Endothelial cell of umbilical vein (primary cell): Measurements from ENCODE around the gene TRIM52. TPM values are rescaled to one million over a fixed set of nuclear protein-coding genes. Genes with fewer than 3 reads are reported as not detected.
A peak's percentile ranks its signal among the peaks of the same experiment; 100 is the strongest.

Experiments
- BruUV-seq: library from RNA; stranded (reverse); fragments of 400-500 nt; replicated peaks from 2 replicates; lab custom pipeline; 2021; lab: Mats Ljungman, UMichigan
- CTCF ChIA-PET: fragments of 300-600, 350-600 bp; sonication (Branson Sonifier 250); formaldehyde crosslinking; loops from one replicate; lab custom pipeline; 2021; ENCODE audit warnings: antibody characterized with exemption, inconsistent platforms; lab: Charles Lee
- POLR2A ChIA-PET: fragments of 300-600, 350-600 bp; sonication (Branson Sonifier 250); formaldehyde crosslinking; loops from one replicate; lab custom pipeline; 2021; ENCODE audit warnings: antibody characterized with exemption, inconsistent platforms; lab: Charles Lee
- DNase-seq: peaks from one replicate; pipeline ENCODE4 v3.0.0-alpha.2; 2011; ENCODE audit warnings: low read depth, low spot score
- FAIRE-seq: peaks from 2 replicates; lab custom pipeline; 2011; peaks lifted over from hg19 to GRCh38; lab: Jason Lieb, UNC
- H2AFZ ChIP-seq: 2 replicates; pipeline ENCODE4 v1.6.0; 2012; ENCODE audit warnings: low read depth, low read length, control low read depth, inconsistent platforms
- H3K27ac ChIP-seq: 2 replicates; pipeline ENCODE4 v1.5.1; 2011; ENCODE audit warnings: low read depth, mild to moderate bottlenecking, control low read depth, low read length, moderate library complexity; ENCODE audit not compliant: insufficient read depth
- H3K27me3 ChIP-seq, 2 experiments: 2 replicates each; pipeline versions ENCODE4 v1.6.0 to v1.6.1; 2011; ENCODE audit warnings: low read length in 2 of 2, mixed read lengths in 1 of 2; ENCODE audit not compliant: control insufficient read depth in 2 of 2, insufficient read depth in 2 of 2
- H3K36me3 ChIP-seq, 2 experiments: 2 replicates in 1 of 2; 3 replicates in 1 of 2; pipeline ENCODE4 v1.5.1; 2011; ENCODE audit warnings: low read length in 2 of 2, mild to moderate bottlenecking in 1 of 2, moderate library complexity in 1 of 2; ENCODE audit not compliant: control insufficient read depth in 2 of 2, insufficient read depth in 2 of 2; ENCODE audit errors: extremely low read depth in 1 of 2
- H3K4me1 ChIP-seq: 3 replicates; pipeline ENCODE4 v1.5.1; 2011; ENCODE audit warnings: mild to moderate bottlenecking, low read length; ENCODE audit not compliant: control insufficient read depth, insufficient read depth; ENCODE audit errors: extremely low read depth
- H3K4me2 ChIP-seq: 2 replicates; pipeline ENCODE4 v1.6.1; 2011; ENCODE audit warnings: low read length, control low read depth, mixed read lengths; ENCODE audit not compliant: insufficient read depth
- H3K4me3 ChIP-seq, 3 experiments: fragments of 200-600 bp in 1 of 3; sonication (generic), shearing (Covaris generic) in 1 of 3; replicated peaks in 1 of 3; 2 replicates each; pipeline ENCODE4 v1.5.1; 2011 to 2016; ENCODE audit warnings: control low read depth in 3 of 3, low read length in 3 of 3, mild to moderate bottlenecking in 2 of 3, inconsistent platforms in 1 of 3, low read depth in 1 of 3, moderate library complexity in 1 of 3; ENCODE audit not compliant: insufficient read depth in 1 of 3
- H3K79me2 ChIP-seq: 2 replicates; pipeline ENCODE4 v1.6.0; 2012; ENCODE audit warnings: low read length, inconsistent platforms; ENCODE audit not compliant: control insufficient read depth, insufficient read depth
- H3K9ac ChIP-seq: replicated peaks from 2 replicates; pipeline ENCODE3; 2011; ENCODE audit warnings: low read length, control low read depth; ENCODE audit not compliant: insufficient read depth; ENCODE audit errors: extremely low read depth
- H3K9me1 ChIP-seq: replicated peaks from 3 replicates; pipeline ENCODE4 v1.6.0; 2011; ENCODE audit warnings: mild to moderate bottlenecking, low read length; ENCODE audit not compliant: control insufficient read depth, insufficient read depth; ENCODE audit errors: extremely low read depth
- H3K9me3 ChIP-seq: replicated peaks from 2 replicates; pipeline ENCODE4 v1.5.1; 2012; ENCODE audit warnings: low read length, inconsistent platforms; ENCODE audit not compliant: control insufficient read depth, insufficient read depth
- H4K20me1 ChIP-seq: replicated peaks from 2 replicates; pipeline ENCODE3; 2011; ENCODE audit warnings: mild to moderate bottlenecking, low read length; ENCODE audit not compliant: control insufficient read depth, insufficient read depth; ENCODE audit errors: extremely low read depth
- EZH2 ChIP-seq: IDR thresholded peaks from 2 replicates; pipeline ENCODE4 v1.6.1; 2012; ENCODE audit warnings: borderline replicate concordance, low read depth, mild to moderate bottlenecking, moderate library complexity, low read length, inconsistent platforms; ENCODE audit not compliant: severe bottlenecking
- FOS ChIP-seq: IDR thresholded peaks from 2 replicates; pipeline ENCODE4 v1.6.1; 2011; ENCODE audit warnings: mild to moderate bottlenecking, low read length, moderate library complexity, borderline replicate concordance; ENCODE audit not compliant: insufficient read depth
- GATA2 ChIP-seq: IDR thresholded peaks from 2 replicates; pipeline ENCODE4 v1.7.0; 2011; ENCODE audit warnings: low read depth, mild to moderate bottlenecking, moderate library complexity, mixed read lengths, low read length; ENCODE audit not compliant: insufficient read length, insufficient read depth
- JUN ChIP-seq: IDR thresholded peaks from 2 replicates; pipeline ENCODE4 v1.6.1; 2011; ENCODE audit warnings: borderline replicate concordance, low read depth; ENCODE audit not compliant: insufficient read length, insufficient read depth
- MAX ChIP-seq: IDR thresholded peaks from 2 replicates; pipeline ENCODE4 v1.6.1; 2011; ENCODE audit not compliant: insufficient read depth, insufficient read length
- MYC ChIP-seq: IDR thresholded peaks from one replicate; pipeline ENCODE4 v1.6.1; 2011; ENCODE audit warnings: mild to moderate bottlenecking, low read depth, low read length
- POLR2A ChIP-seq: IDR thresholded peaks from 2 replicates; pipeline ENCODE4 v1.6.1; 2012; ENCODE audit warnings: low read depth, mild to moderate bottlenecking, control low read depth, low read length
- POLR2AphosphoS5 ChIP-seq: IDR thresholded peaks from 2 replicates; pipeline ENCODE4 v1.6.1; 2012; ENCODE audit warnings: low read depth, mild to moderate bottlenecking, control low read depth, low read length, moderate library complexity; ENCODE audit not compliant: insufficient read depth
- dilution Hi-C: fragments of 300-500 bp; cut with MboI; formaldehyde crosslinking; loops from one replicate; pipeline ENCODE4 v1.15.0; 2019; ENCODE audit warnings: low sequenced_read_pairs; ENCODE audit not compliant: extremely low pct_ligation_motif_present
- intact Hi-C: fragments of 100-400 bp; cut with micrococcal nuclease; formaldehyde crosslinking; loops from one replicate; pipeline ENCODE4 v1.10.0; 2022
- polyA plus RNA-seq, 4 experiments: library from polyadenylated mRNA; depleted of rRNA in 3 of 4; stranded (reverse) in 3 of 4; unstranded in 1 of 4; fragments of >200 nt; gene quantifications; 2 replicates each; pipeline versions ENCODE4 v1.2.1 to v1.2.3, GENCODE V29; 2011 to 2012; ENCODE audit warnings: missing spikeins in 1 of 4
- total RNA-seq: library from RNA; stranded (reverse); gene quantifications from 2 replicates; pipeline ENCODE4 v1.2.3, GENCODE V29; 2021
- TF ChIP-seq, protein P1 (sequence below), 2 donors: IDR thresholded peaks; 1 replicate in 1 of 2; 2 replicates in 1 of 2; pipeline ENCODE4 v1.5.1; 2011; ENCODE audit warnings: low read length in 2 of 2, mild to moderate bottlenecking in 2 of 2, moderate library complexity in 2 of 2, control low read depth in 1 of 2, inconsistent platforms in 1 of 2, low read depth in 1 of 2; ENCODE audit not compliant: insufficient read depth in 1 of 2; ENCODE audit errors: extremely low read depth in 1 of 2

Gene TRIM52
- total and polyA plus RNA-seq, 2 donors (not counting 3 experiments of a cell fraction or from before 2014, with no cell fraction given), result 5.6 to 10.1 TPM

- peaks cover 31 to 37% of the 10 kb centered on the region in 2 experiments for H3K36me3 ChIP-seq
- TF ChIP-seq MYC (no peak), MAX (no peak), EZH2 (no peak), GATA2 (no peak), POLR2AphosphoS5 (no peak), JUN (no peak), POLR2A (no peak), FOS (no peak)
- TF ChIP-seq, protein P1, sequence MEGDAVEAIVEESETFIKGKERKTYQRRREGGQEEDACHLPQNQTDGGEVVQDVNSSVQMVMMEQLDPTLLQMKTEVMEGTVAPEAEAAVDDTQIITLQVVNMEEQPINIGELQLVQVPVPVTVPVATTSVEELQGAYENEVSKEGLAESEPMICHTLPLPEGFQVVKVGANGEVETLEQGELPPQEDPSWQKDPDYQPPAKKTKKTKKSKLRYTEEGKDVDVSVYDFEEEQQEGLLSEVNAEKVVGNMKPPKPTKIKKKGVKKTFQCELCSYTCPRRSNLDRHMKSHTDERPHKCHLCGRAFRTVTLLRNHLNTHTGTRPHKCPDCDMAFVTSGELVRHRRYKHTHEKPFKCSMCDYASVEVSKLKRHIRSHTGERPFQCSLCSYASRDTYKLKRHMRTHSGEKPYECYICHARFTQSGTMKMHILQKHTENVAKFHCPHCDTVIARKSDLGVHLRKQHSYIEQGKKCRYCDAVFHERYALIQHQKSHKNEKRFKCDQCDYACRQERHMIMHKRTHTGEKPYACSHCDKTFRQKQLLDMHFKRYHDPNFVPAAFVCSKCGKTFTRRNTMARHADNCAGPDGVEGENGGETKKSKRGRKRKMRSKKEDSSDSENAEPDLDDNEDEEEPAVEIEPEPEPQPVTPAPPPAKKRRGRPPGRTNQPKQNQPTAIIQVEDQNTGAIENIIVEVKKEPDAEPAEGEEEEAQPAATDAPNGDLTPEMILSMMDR (IDR thresholded peaks at IDR 0.05; ENCODE audit: extremely low read depth in 1 of 2, insufficient read depth in 1 of 2, low read depth in 1 of 2, low read length in 2 of 2), result no peak
- no peak overlapping the region for H2AFZ ChIP-seq
- intact Hi-C loops, result loop anchor here (5.0 kb wide), 1 partner anchor 1545 kb away; the partner anchor contains the start of gene CANX
- peaks cover 6% of the 10 kb centered on the region for H4K20me1 ChIP-seq
- peak overlapping the region; percentile 87 for H3K4me2 ChIP-seq
- POLR2A ChIA-PET, result no interaction called here
- peak overlapping the region; percentile 91 for H3K9ac ChIP-seq
- CTCF ChIA-PET, result interaction anchor here (1.0 to 1.6 kb wide), 2 partner anchors 15 to 19 kb away, joined by 3 to 4 read pairs; partner anchors contain the start of gene TRIM41
- H3K4me3 ChIP-seq, result peak overlapping the region; percentile 66 to 96 (median 89)
- dilution Hi-C loops, result no loop called here
- peak overlapping the region; percentile 91 for H3K27ac ChIP-seq
- no peak for FAIRE-seq
- no peaks in the 10 kb centered on the region for H3K9me1 ChIP-seq
- H3K27me3 ChIP-seq, result no peaks in the 10 kb centered on the region
- DNase-seq, result no peak
- H3K4me1 ChIP-seq, result peaks cover 32% of the 10 kb centered on the region
- no peaks in the 10 kb centered on the region for H3K9me3 ChIP-seq
- peaks cover 66% of the 10 kb centered on the region for H3K79me2 ChIP-seq
- BruUV-seq, result TSS peak; percentile 70
These were observed 18.9 kb downstream of the TRIM52 start for GRCh38 chr5:181242031-181242451.
